ENCODE data around the gene BAK1. TPM values are rescaled to one million over a fixed set of nuclear protein-coding genes. Genes with fewer than 3 reads are reported as not detected.

The BAK1 gene
- 16.0 and 26.1 TPM in 2 replicates for total RNA-seq

GRCh38 chr6:33579828-33580714, at the start of gene BAK1:
BAK1 (minus strand) TSS chr6:33580276; CDS start chr6:33577604, 2,672 bp downstream.

DNA sequence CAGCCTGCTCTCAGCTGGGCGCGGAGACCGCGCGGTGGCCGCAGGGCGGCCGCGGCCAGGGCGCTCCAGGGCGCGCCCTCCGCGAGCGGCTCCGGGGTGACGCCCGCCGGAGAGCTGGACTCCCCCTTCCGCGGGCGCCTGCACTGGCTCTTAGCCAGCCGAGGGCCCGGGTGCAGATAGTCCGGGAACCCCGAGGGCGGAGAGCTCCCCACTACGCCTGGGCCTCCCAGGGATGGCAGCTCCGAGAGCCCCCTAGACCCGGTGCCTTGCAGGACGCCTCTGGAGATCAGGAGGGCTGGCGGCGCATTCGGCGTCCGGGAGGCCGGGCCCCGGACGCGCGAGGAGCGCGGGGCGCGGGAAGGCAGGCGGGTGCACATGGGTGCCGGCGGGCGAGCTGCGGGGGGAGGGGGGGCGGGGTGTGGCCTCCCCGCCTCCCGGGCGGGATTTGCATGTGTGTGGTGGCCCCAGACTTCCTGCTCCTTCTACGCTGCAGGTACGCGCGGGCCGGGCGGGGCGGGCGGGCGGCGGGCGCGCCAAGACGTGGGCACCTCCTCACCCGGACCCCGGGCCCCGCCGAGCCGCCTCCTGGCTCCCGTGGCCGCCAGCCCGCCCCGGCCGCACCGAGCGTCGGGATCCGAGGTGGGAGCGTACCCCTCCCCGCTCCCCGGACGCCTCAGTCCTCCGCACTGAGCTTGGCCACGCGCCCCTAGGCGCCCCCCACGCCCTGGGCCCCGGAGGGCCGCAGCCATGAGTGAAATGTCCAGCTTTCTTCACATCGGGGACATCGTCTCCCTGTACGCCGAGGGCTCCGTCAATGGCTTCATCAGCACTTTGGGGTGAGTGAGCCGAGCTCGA, 41.0 kb upstream of the BAK1 start, which contains the start of gene ITPR3:
Gene ITPR3, plus strand, starts transcription at position 467 of the 855 bp plus-strand sequence. Its CDS starts 281 bp downstream, at position 748.

Small RNA genes lying within 50 kb of the gene (small RNA-seq; reads per million reads assigned to genes)
- gene RF00017 = not detected

Other genes with a start within 250 kb of the BAK1 start
- gene KIFC1, start 188.5 kb downstream of the BAK1 start, total RNA-seq = 48.7 and 75.7 TPM in 2 replicates
- 11.7 and 13.9 TPM in 2 replicates for gene PHF1, start 169.3 kb downstream of the BAK1 start, total RNA-seq
- 67.6 and 73.9 TPM in 2 replicates for gene CUTA, start 162.2 kb downstream of the BAK1 start, total RNA-seq
- 3.5 and 6.7 TPM in 2 replicates for gene SYNGAP1, start 160.2 kb downstream of the BAK1 start, total RNA-seq
- gene ZBTB9, start 125.7 kb downstream of the BAK1 start, total RNA-seq = 4.5 and 5.3 TPM in 2 replicates
- gene ITPR3, start 41.0 kb upstream of the BAK1 start, total RNA-seq = 58.8 and 98.4 TPM in 2 replicates
- 10.5 and 16.2 TPM in 2 replicates for gene UQCC2, start 131.4 kb upstream of the BAK1 start, total RNA-seq
- gene IP6K3, start 166.6 kb upstream of the BAK1 start, total RNA-seq = not detected in 2 replicates
- 39.2 and 42.2 TPM in 2 replicates for gene LEMD2, start 208.9 kb upstream of the BAK1 start, total RNA-seq
- not detected in 2 replicates for gene MLN, start 223.7 kb upstream of the BAK1 start, total RNA-seq

Data from thoracic aorta endothelial cell (primary cell).